OCI-LY3 (cell line): ENCODE data around the gene FRMPD4.

Experiments
- H2AFZ ChIP-seq: fragments of 200-600, 300-600 bp; shearing (Covaris generic); 2 replicates; pipeline ENCODE4 v1.6.0; 2014; ENCODE audit warnings: antibody characterized with exemption, low read depth, low read length
- H3K27ac ChIP-seq: fragments of 200-600, 300-600 bp; sonication (generic); 2 replicates; pipeline ENCODE4 v1.5.1; 2014; ENCODE audit warnings: mild to moderate bottlenecking, low read length, moderate library complexity, mixed read lengths
- H3K27me3 ChIP-seq: fragments of 200-600, 300-600 bp; sonication (generic); 2 replicates; pipeline ENCODE4 v1.6.1; 2014; ENCODE audit warnings: low read depth, low read length, mixed read lengths
- H3K36me3 ChIP-seq: fragments of 200-600, 300-600 bp; sonication (generic); replicated peaks from 2 replicates; pipeline ENCODE3; 2014; ENCODE audit warnings: low read depth, low read length, mixed read lengths
- H3K4me1 ChIP-seq: fragments of 300-600, 200-600 bp; sonication (generic); 2 replicates; pipeline ENCODE4 v1.6.1; 2014; ENCODE audit warnings: low read length, mixed read lengths
- H3K4me2 ChIP-seq: fragments of 200-600, 300-600 bp; sonication (generic); 2 replicates; pipeline ENCODE4 v1.6.1; 2014; ENCODE audit warnings: low read length, mixed read lengths
- H3K4me3 ChIP-seq: fragments of 300-600, 200-600 bp; sonication (generic); 2 replicates; pipeline ENCODE4 v1.5.1; 2014; ENCODE audit warnings: antibody characterized with exemption, mild to moderate bottlenecking, low read length, moderate library complexity
- H3K79me2 ChIP-seq: fragments of 300-600, 200-600 bp; shearing (Covaris generic); 2 replicates; pipeline ENCODE4 v1.6.1; 2014; ENCODE audit warnings: mild to moderate bottlenecking, low read length, mixed read lengths
- H3K9ac ChIP-seq: fragments of 300-600, 200-600 bp; shearing (Covaris generic); 2 replicates; pipeline ENCODE4 v1.6.0; 2014; ENCODE audit warnings: mild to moderate bottlenecking, low read length, moderate library complexity
- H3K9me3 ChIP-seq: fragments of 200-600, 300-600 bp; shearing (Covaris generic); 2 replicates; pipeline ENCODE4 v1.6.1; 2014; ENCODE audit warnings: low read length, mixed read lengths; ENCODE audit not compliant: insufficient read depth
- H4K20me1 ChIP-seq: fragments of 200-600, 300-600 bp; sonication (generic); 2 replicates; pipeline ENCODE4 v1.6.1; 2016; ENCODE audit warnings: low read length, mixed read lengths; ENCODE audit not compliant: insufficient read depth
- EZH2phosphoT487 ChIP-seq: fragments of 200-600 bp; shearing (Covaris generic); IDR thresholded peaks from 2 replicates; pipeline ENCODE4 v1.6.1; 2018; ENCODE audit warnings: antibody characterized with exemption, mixed run types, low read depth
- TF ChIP-seq, protein P1 (sequence below): fragments of 200-600, 300-600 bp; sonication (generic); IDR thresholded peaks from 2 replicates; pipeline ENCODE4 v1.5.1; 2014; ENCODE audit warnings: antibody characterized with exemption, low read length, low read depth

FRMPD4 gene

DNA sequence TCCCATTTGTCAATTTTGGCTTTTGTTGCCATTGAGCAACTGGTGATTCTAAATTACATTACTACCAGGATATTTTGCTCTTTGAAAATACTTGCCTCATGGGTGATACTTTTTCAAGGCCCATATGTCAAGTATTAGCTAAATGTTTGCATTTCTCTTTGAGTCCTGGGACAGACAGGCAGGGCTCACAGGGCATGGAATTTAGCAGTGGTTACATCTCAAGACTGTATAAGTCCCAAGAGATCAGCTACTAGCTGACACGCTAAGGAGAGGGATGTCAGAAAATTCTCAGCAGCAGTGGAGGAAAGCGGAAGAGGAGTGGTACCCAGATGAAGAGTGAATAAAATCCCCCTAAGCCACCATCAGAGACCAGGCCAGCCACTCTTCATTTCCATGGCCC lies 224.9 kb downstream of the FRMPD4 start:
- Histone ChIP-seq H3K9me3 (no peaks in the 10 kb centered on the region), H4K20me1 (no peaks in the 10 kb centered on the region), H3K4me3 (no peak overlapping the region), H3K9ac (no peak overlapping the region), H3K36me3 (no peaks in the 10 kb centered on the region), H3K79me2 (no peaks in the 10 kb centered on the region), H3K4me1 (peaks cover 5% of the 10 kb centered on the region; the same call in 1 of the 2 replicates), H2AFZ (no peak overlapping the region), H3K4me2 (no peak overlapping the region), H3K27ac (no peak overlapping the region), H3K27me3 (no peaks in the 10 kb centered on the region)
- TF ChIP-seq, protein P1, sequence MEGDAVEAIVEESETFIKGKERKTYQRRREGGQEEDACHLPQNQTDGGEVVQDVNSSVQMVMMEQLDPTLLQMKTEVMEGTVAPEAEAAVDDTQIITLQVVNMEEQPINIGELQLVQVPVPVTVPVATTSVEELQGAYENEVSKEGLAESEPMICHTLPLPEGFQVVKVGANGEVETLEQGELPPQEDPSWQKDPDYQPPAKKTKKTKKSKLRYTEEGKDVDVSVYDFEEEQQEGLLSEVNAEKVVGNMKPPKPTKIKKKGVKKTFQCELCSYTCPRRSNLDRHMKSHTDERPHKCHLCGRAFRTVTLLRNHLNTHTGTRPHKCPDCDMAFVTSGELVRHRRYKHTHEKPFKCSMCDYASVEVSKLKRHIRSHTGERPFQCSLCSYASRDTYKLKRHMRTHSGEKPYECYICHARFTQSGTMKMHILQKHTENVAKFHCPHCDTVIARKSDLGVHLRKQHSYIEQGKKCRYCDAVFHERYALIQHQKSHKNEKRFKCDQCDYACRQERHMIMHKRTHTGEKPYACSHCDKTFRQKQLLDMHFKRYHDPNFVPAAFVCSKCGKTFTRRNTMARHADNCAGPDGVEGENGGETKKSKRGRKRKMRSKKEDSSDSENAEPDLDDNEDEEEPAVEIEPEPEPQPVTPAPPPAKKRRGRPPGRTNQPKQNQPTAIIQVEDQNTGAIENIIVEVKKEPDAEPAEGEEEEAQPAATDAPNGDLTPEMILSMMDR = no peak
- no peak for TF ChIP-seq EZH2phosphoT487

DNA sequence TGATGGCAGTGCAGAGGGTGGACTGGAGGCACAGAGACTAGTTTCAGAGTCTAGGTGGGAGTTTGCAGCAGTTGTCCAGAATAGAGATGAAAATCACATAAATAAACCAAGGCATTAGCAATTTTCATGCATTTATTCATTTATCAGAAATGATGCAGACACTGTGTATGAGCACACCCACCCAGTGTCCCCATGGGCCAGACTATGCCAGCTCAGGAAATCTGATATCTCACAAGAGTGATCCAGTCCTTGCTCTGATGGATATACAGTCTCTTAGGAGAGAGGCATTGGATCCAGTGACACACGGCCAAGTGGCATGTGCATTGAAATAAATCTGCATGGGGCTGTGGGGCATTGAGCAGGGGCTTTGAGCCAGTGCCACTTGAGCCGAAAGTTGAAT lies 228.2 kb downstream of the FRMPD4 start:
- no peak for TF ChIP-seq EZH2phosphoT487
- TF ChIP-seq, protein P1 = no peak
- H3K27ac ChIP-seq = no peak overlapping the region
- no peaks in the 10 kb centered on the region for H3K36me3 ChIP-seq
- no peak overlapping the region for H3K4me2 ChIP-seq
- no peaks in the 10 kb centered on the region for H3K79me2 ChIP-seq
- H3K4me1 ChIP-seq = no peaks in the 10 kb centered on the region
- no peak overlapping the region for H3K4me3 ChIP-seq
- H2AFZ ChIP-seq = no peak overlapping the region
- H3K27me3 ChIP-seq = no peaks in the 10 kb centered on the region
- no peaks in the 10 kb centered on the region for H3K9me3 ChIP-seq
- no peak overlapping the region for H3K9ac ChIP-seq
- no peaks in the 10 kb centered on the region for H4K20me1 ChIP-seq

- Histone ChIP-seq H3K79me2 (no peaks in the 10 kb centered on the region), H3K4me3 (no peak overlapping the region), H3K27me3 (no peaks in the 10 kb centered on the region), H3K36me3 (no peaks in the 10 kb centered on the region), H2AFZ (no peak overlapping the region), H3K4me2 (no peak overlapping the region), H3K27ac (no peak overlapping the region), H4K20me1 (no peaks in the 10 kb centered on the region), H3K9ac (no peak overlapping the region), H3K9me3 (no peaks in the 10 kb centered on the region), H3K4me1 (no peaks in the 10 kb centered on the region)
- no peak for TF ChIP-seq EZH2phosphoT487
- TF ChIP-seq, protein P1 = no peak
These were observed 229.0 kb downstream of the FRMPD4 start for GRCh38 chrX:12367254-12367653.

DNA sequence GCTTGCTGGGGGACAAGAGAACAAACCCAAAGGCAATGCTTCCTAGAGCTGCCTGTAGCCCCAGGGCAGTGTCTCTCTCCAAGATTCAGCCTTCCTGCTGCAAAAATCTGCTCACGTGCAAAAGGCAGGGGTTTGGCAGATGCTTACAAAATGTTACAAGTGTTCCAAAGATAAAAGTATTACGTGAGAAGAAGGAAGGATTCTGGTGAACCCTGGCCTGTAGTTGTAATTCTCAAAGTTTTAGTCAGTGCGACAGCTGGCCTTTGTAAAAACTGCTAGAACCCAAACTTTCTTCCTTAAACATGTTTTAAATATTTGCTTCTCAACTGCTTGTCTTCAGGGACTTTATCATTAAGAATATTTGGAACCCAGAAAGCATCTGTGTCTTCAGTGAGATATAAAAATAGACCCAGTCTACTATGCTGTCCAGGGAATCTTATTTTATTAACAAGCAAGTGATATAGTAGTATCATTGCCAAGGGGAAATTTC lies 232.3 kb downstream of the FRMPD4 start:
- H3K36me3 ChIP-seq = no peaks in the 10 kb centered on the region
- no peaks in the 10 kb centered on the region for H3K4me1 ChIP-seq
- H3K27ac ChIP-seq = no peak overlapping the region

More for the DNA sequence above, 232.3 kb downstream of the FRMPD4 start:
- Histone ChIP-seq H3K79me2 (no peaks in the 10 kb centered on the region), H3K27me3 (no peaks in the 10 kb centered on the region), H3K4me2 (no peak overlapping the region), H4K20me1 (no peaks in the 10 kb centered on the region), H3K9me3 (no peaks in the 10 kb centered on the region), H3K4me3 (no peak overlapping the region), H3K9ac (no peak overlapping the region), H2AFZ (no peak overlapping the region)
- TF ChIP-seq, protein P1 = no peak
- no peak for TF ChIP-seq EZH2phosphoT487
